ENCODE results near the gene LIPA.

- TF ChIP-seq CTCF (IDR thresholded peaks at IDR 0.05; ENCODE audit: insufficient read depth, low read depth, low read length) (no peak), EZH2 (IDR thresholded peaks at IDR 0.05; ENCODE audit: insufficient read depth, low read length) (no peak)
Measured at GRCh38 chr10:89295597-89295996, 44.0 kb upstream of the LIPA start.

Data from astrocyte (in vitro differentiated cells and primary cell).